Measurements from ENCODE around the gene SLC25A21.
"Not testable (repeated sequence)": the region's sequence is repeated elsewhere in the genome, so short reads cannot be mapped to it uniquely, and the experiment has no call there.

- TF ChIP-seq POLR2A, CTCF (IDR thresholded peaks at IDR 0.05): not testable (repeated sequence)
These were observed 17.3 kb upstream of the SLC25A21 start for GRCh38 chr14:37189733-37190132.
